Activated T-cell treated with anti-CD3 and anti-CD28 coated beads, Interleukin-2, amount 50 U/mL, for 72 hours (primary cell): ENCODE data around the gene WRAP53. TPM values are rescaled to one million over a fixed set of nuclear protein-coding genes. Genes with fewer than 3 reads are reported as not detected.

ENCODE experiments used
- ATAC-seq, 2 donors: fragments of 150-1000 bp; cut with Tn5 transposase; replicated peaks in 1 of 2; 2 replicates each; pipeline ENCODE4 v1.10.0; 2021; ENCODE audit warnings: moderate library complexity in 2 of 2, mild to moderate bottlenecking in 1 of 2
- DNase-seq, 2 donors: peaks; one replicate each; pipeline ENCODE4 v3.0.0; 2021 to 2022; ENCODE audit warnings: mixed read lengths in 1 of 2
- H3K27ac Mint-ChIP-seq: one replicate; pipeline ENCODE4 v1.8.0; 2022; ENCODE audit warnings: mild to moderate bottlenecking, moderate library complexity, mixed read lengths
- H3K27me3 Mint-ChIP-seq: one replicate; pipeline ENCODE4 v1.8.0; 2022; ENCODE audit warnings: low read depth, mixed read lengths
- H3K36me3 Mint-ChIP-seq, 2 donors: one replicate each; pipeline ENCODE4 v1.8.0; 2022; ENCODE audit warnings: mixed read lengths in 2 of 2, mild to moderate bottlenecking in 1 of 2; ENCODE audit not compliant: insufficient read depth in 2 of 2
- H3K4me1 Mint-ChIP-seq: one replicate; pipeline ENCODE4 v1.8.0; 2022; ENCODE audit warnings: low read depth, mixed read lengths
- H3K4me3 Mint-ChIP-seq, 2 donors: one replicate each; pipeline ENCODE4 v1.8.0; 2022; ENCODE audit warnings: mild to moderate bottlenecking in 2 of 2, mixed read lengths in 2 of 2, moderate library complexity in 2 of 2
- H3K9me3 Mint-ChIP-seq, 2 donors: one replicate each; pipeline ENCODE4 v1.8.0; 2022; ENCODE audit warnings: mixed read lengths in 2 of 2
- total RNA-seq, 2 donors: library from RNA; stranded (reverse); gene quantifications; one replicate each; pipeline ENCODE4 v1.2.3, GENCODE V29; 2022

The WRAP53 gene
- total RNA-seq, 2 donors from 2014 or later, result 19.0 to 26.7 TPM

DNA sequence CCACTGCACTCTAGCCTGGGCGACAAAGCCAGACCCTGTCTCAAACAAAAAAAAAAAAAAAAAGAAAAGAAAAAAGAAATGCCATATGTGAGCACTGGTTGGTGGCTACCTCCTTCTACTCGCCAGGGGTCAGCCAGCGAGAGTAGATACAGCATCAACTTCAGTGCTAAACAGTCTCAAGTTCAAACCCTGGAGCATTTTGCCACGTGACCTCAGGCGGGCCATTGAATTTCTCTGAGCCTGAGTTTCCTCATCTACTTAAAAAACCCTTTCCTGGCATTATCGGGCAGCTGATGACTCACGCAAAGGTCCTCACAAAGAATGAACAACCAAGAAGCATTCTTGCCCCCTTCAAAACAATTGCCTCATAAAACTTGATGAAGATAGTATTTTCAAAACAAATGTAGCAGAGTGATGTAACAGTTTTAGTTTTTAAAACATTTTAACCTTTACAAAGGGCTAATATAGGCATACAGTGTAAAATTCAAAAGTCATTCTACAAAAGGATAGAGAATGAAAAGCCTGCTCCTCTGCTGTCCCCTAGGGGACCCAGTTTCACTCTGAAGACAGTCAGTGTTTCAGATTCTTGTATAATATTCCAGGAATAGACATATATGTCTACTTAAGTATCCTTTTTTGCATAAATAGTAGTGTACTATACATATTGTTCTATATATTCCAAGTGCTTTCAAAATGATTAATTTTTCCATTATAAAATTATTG is 57.6 kb downstream of the WRAP53 start:
- no peak overlapping the region for H3K27ac Mint-ChIP-seq
- no peaks in the 10 kb centered on the region for H3K4me1 Mint-ChIP-seq
- H3K4me3 Mint-ChIP-seq, result no peak overlapping the region
- DNase-seq, result no peak
- H3K9me3 Mint-ChIP-seq, result no peaks in the 10 kb centered on the region
- ATAC-seq, result no peak
- H3K27me3 Mint-ChIP-seq, result peaks cover 2% of the 10 kb centered on the region
- no peaks in the 10 kb centered on the region for H3K36me3 Mint-ChIP-seq

DNA sequence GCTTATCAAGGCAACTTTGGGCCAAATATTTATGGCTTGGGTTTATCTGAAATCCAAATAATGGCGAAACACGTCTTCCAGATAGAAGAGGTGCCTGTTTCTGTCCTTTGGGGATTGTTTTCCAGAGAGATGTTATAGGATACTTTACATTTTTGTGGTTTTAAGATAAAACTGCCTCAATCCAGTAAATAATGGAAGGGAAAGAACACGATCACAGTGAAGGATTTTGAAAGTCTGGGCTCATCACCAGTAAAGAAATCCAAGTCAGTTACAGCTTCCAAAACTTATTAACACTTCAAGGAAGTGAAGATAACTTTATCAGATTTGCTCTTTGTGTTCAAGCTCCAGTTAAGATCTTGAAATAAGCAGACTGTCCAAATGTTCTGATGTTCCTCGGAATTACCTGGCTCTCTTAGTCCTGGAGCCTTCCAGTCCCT is 59.4 kb downstream of the WRAP53 start:
- no peaks in the 10 kb centered on the region for H3K9me3 Mint-ChIP-seq
- no peak overlapping the region for H3K4me3 Mint-ChIP-seq
- no peak for ATAC-seq

DNA sequence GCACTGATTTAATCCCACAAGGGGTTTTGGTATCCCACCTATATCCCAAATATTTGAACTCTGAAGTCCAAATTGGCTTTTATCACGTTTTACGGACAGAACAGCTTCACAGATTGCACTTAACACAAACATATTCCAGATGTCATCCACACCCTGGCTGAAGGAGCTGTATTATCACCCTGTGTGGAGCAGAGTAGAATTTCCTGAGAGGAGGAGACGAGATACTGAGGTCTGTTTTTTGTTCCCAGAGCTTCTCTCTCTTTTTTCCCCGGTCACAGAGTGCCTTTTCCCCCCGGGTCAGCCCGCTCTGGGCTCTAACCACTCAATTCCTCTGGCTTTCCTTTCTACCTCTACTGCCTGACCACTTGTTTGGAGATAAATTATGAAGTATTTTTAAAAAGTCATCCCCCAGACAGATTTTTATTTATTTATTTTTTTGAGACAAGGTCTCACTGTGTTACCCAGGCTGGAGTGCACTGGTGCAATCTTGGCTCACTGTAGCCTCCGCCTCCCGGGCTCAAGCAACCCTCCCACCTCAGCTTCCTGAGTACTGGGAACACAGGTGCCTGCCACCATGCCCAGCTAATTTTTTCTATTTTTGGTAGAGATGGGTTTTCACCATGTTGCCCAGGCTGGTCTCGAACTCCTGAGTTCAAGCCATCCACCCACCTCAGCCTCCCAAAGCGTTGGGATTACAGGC is 59.9 kb downstream of the WRAP53 start:
- Mint-ChIP-seq H3K4me3 (no peak overlapping the region), H3K27ac (no peak overlapping the region), H3K36me3 (no peaks in the 10 kb centered on the region), H3K4me1 (no peaks in the 10 kb centered on the region), H3K27me3 (no peaks in the 10 kb centered on the region), H3K9me3 (no peaks in the 10 kb centered on the region)
- ATAC-seq, result no peak
- DNase-seq, result no peak

More for the DNA sequence above, 59.4 kb downstream of the WRAP53 start:
- Mint-ChIP-seq H3K27ac (no peak overlapping the region), H3K4me1 (no peaks in the 10 kb centered on the region), H3K36me3 (no peaks in the 10 kb centered on the region), H3K27me3 (no peaks in the 10 kb centered on the region)
- DNase-seq, result no peak

DNA sequence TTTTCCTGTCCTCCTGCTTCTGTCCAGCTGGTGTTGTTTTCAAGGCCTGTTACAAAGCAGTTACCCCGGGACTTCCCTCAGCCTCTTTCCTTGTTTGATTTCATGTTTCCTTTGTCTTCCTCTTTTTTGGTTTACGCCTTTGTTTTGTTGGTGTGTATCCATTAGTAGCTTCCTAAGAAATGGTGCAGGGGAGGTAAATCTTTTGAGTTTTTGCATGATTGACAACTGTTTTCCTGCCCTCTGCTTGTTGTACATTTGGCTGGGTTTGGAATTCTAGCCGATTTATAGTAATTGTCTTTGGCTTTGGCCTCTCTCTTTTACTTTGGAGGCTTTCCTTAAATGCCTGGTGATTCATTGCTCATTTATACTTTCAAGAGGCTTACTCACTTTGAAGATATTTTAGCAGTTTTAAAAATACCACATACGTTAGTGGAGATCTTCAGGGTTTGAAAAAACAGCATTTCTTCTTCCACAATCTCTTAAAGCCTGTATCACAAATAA is 62.1 kb downstream of the WRAP53 start:
- no peak for ATAC-seq
- no peaks in the 10 kb centered on the region for H3K36me3 Mint-ChIP-seq
- no peaks in the 10 kb centered on the region for H3K4me1 Mint-ChIP-seq
- no peak overlapping the region for H3K27ac Mint-ChIP-seq
- DNase-seq, result no peak
- H3K27me3 Mint-ChIP-seq, result no peaks in the 10 kb centered on the region
- no peak overlapping the region for H3K4me3 Mint-ChIP-seq
- H3K9me3 Mint-ChIP-seq, result no peaks in the 10 kb centered on the region

Other genes with a start within 250 kb of the WRAP53 start
- gene FGF11, start 249.0 kb upstream of the WRAP53 start, total RNA-seq, result 1 to 10 TPM; 4.9 to 5.3 TPM
- 10 to 100 TPM; 25.5 to 26.8 TPM for gene CHRNB1, start 243.4 kb upstream of the WRAP53 start, total RNA-seq
- 10 to 100 TPM; 28.5 to 29.0 TPM for gene ZBTB4, start 208.8 kb upstream of the WRAP53 start, total RNA-seq
- under 1 TPM in 1 of 2 donors, not detected in 1; 0.25 TPM for gene SLC35G6, start 207.0 kb upstream of the WRAP53 start, total RNA-seq
- gene POLR2A, start 204.1 kb upstream of the WRAP53 start, total RNA-seq, result 100 to 1,000 TPM; 211 to 249 TPM
- 10 to 100 TPM; 23.2 to 25.5 TPM for gene TNFSF12, start 139.4 kb upstream of the WRAP53 start, total RNA-seq
- 1 to 10 TPM; 4.3 to 7.8 TPM for gene TNFSF13, start 129.7 kb upstream of the WRAP53 start, total RNA-seq
- 10 to 100 TPM; 41.8 to 55.3 TPM for gene SENP3, start 126.6 kb upstream of the WRAP53 start, total RNA-seq
- gene CD68, start 108.8 kb upstream of the WRAP53 start, total RNA-seq, result 10 to 100 TPM; 10.3 to 28.1 TPM
- 10 to 100 TPM; 44.0 to 51.9 TPM for gene MPDU1, start 104.6 kb upstream of the WRAP53 start, total RNA-seq
- gene SOX15, start 98.4 kb upstream of the WRAP53 start, total RNA-seq, result under 1 TPM; 0.34 to 0.86 TPM
- 10 to 100 TPM; 52.5 to 53.3 TPM for gene FXR2, start 73.6 kb upstream of the WRAP53 start, total RNA-seq
- 10 to 100 TPM; 47.6 to 48.9 TPM for gene SAT2, start 60.7 kb upstream of the WRAP53 start, total RNA-seq
- gene SHBG, start 58.3 kb upstream of the WRAP53 start, total RNA-seq, result under 1 TPM in 1 of 2 donors, not detected in 1; 0.63 TPM
- gene ATP1B2, start 37.6 kb upstream of the WRAP53 start, total RNA-seq, result under 1 TPM in 1 of 2 donors, not detected in 1; 0.30 TPM
- 100 to 1,000 TPM; 183 to 189 TPM for gene TP53, start 987 bp upstream of the WRAP53 start, total RNA-seq
- not detected for gene EFNB3, start 16.7 kb downstream of the WRAP53 start, total RNA-seq
- gene DNAH2, start 29.3 kb downstream of the WRAP53 start, total RNA-seq, result under 1 TPM; 0.05 to 0.07 TPM
- gene KDM6B, start 145.7 kb downstream of the WRAP53 start, total RNA-seq, result 10 to 100 TPM; 73.7 to 83.5 TPM
- gene TMEM88, start 166.6 kb downstream of the WRAP53 start, total RNA-seq, result 1 to 10 TPM; 5.2 to 5.3 TPM
- gene NAA38, start 169.1 kb downstream of the WRAP53 start, total RNA-seq, result 10 to 100 TPM; 42.7 to 43.5 TPM
- gene CYB5D1, start 169.5 kb downstream of the WRAP53 start, total RNA-seq, result 10 to 100 TPM in 1 of 2 donors, 1 to 10 TPM in 1; 6.7 to 10.2 TPM
- 100 to 1,000 TPM; 133 to 140 TPM for gene CHD3, start 200.3 kb downstream of the WRAP53 start, total RNA-seq
- gene RNF227, start 227.8 kb downstream of the WRAP53 start, total RNA-seq, result 1 to 10 TPM; 2.5 to 3.7 TPM
- gene KCNAB3, start 241.4 kb downstream of the WRAP53 start, total RNA-seq, result 10 to 100 TPM; 10.2 to 10.3 TPM
- gene TRAPPC1, start 243.5 kb downstream of the WRAP53 start, total RNA-seq, result 100 to 1,000 TPM; 139 to 150 TPM
- gene CNTROB, start 243.7 kb downstream of the WRAP53 start, total RNA-seq, result 10 to 100 TPM; 61.0 to 62.6 TPM